Stimulated activated CD4-positive, alpha-beta T cell treated with anti-CD3 and anti-CD28 coated beads, Interleukin-4, amount 100 ng/mL, for 48 hours (primary cell): ENCODE measurements around the gene ZBTB22.
"Not testable (repeated sequence)": the region's sequence is repeated elsewhere in the genome, so short reads cannot be mapped to it uniquely, and the experiment has no call there.

Experiments
- DNase-seq, 2 donors: peaks; one replicate each; pipeline ENCODE4 v3.0.0-alpha.2; 2020; ENCODE audit warnings: low read depth in 2 of 2

Gene ZBTB22

GRCh38 chr6:33301877-33302276 lies 15.7 kb downstream of the ZBTB22 start:
- no peak for DNase-seq

- peak; percentile 87 to 93 for DNase-seq
These were observed 18.2 kb downstream of the ZBTB22 start for GRCh38 chr6:33299237-33299944.

- DNase-seq, result peak; percentile 39 to 45
These were observed 18.7 kb downstream of the ZBTB22 start, which contains the start of gene RGL2 for GRCh38 chr6:33298773-33299236. TSS of gene RGL2 (minus strand) at chr6:33298942. CDS start at chr6:33298610, 332 bp downstream.

DNA sequence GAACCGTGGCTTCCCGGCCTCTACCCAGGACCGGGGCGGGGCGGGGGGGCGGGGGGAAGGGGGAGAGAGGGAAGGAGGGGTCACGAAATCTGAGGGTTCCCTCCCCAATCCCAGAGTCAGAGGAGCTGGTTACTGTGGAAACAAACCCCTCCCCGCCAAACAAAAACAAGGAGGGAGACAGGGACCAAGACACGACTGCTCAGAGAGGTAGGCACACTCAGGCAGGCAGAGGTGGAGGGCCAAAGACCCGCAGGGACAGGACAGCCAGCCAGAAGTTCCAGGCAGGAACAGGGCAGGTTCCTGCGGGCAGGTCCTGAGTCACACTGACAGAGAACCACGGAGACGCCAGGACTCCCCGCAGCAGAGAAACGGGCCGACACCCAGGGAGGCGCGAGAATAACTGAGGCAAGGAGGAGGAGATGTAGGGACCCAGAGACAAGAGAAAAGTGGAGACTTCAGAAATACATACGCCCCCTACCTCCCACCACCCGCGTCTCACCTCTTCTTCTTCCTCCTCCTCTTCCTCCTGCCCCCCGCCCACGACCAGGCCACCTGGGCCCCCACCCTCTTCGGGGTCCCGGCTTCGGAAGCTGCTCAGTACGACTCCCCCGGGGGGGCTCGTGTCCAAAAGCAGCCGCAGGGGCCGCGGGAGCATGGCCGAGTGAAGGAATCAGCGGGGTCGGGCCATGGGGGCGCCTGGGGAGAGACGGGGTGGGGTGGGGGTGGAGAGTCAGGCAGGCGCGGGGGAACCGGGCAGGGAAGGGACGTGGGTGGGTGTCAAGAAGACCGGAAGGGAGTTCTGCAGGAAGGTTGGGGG lies 19.4 kb downstream of the ZBTB22 start:
- DNase-seq, result peak in 1 of 2 donors; percentile 58

GRCh38 chr6:33297406-33297955 lies 20.1 kb downstream of the ZBTB22 start:
- no peak for DNase-seq

GRCh38 chr6:33296797-33297405 lies 20.6 kb downstream of the ZBTB22 start:
- no peak for DNase-seq

DNA sequence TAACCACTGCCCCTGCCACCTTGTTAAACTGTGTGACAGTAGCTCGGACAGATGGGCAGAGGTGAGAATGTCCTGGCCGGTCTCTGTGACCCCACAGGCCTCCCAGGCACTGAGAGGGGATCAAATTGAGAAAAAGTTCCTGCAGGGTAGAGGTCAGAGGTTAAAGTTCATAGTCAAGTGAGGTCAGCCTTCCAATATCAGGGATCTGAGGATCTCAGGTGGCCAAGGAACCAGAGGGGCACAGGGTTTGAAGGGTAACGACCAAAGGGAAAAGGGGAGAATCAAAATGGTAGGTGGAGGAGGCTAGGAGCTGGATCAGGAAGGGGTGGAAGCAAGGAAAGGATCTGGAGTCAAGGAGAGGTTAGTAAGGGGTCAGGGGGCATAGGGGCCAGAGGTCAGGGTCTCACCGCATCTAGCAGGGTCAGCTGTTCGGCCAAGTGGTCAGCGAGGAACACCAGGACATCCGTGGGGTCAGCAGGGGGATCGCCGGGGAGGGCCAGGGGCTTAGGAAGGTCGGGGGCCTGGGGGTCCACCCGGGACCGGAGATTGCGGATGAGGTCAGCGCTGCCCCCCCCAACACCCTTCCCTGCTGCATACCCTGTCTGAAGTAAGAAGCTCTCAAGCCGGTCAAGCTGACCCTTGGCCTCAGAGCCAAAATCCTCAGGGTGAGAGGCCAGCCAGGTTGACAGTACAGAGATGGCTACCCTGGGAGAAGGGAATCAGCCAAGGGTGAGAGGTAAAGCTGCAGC lies 21.7 kb downstream of the ZBTB22 start:
- DNase-seq, result no peak

GRCh38 chr6:33294086-33294823 lies 23.3 kb downstream of the ZBTB22 start:
- no peak for DNase-seq

DNA sequence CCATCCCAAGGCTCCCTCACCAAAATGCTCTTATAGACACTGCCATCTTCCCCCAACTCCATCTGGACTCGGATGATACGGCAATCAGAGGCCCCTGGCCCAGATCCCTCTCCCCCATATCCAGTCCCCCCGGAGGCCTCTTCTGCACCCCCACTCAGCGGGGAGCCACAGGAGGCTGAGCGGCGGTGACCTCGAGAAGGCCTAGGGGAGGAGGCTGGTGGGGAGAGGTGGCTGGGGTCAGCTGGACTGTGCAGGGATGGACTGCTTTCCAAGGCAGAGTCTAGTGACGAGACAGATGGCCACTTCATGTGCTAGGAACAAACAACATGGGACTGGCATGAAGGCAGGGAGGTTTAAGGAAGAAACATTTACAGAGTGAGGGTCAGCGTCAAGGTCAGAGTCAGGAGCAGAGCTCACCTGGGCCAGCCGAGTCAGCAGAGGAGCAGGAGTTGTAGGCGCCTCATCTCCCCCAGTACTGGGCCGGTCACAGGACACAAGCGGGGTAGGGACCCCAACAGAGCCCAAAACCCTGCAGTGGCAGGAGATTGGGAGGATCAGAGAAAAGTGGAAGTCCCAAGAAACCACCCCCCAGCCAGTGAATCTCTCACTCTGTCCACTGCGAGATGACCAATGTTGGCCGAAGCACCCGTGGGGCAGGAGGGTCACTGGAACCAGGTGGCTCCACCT lies 24.4 kb downstream of the ZBTB22 start:
- DNase-seq, result no peak

- no peak for DNase-seq
These were observed 27.1 kb downstream of the ZBTB22 start for GRCh38 chr6:33290459-33290858.

GRCh38 chr6:33289784-33290315 lies 27.7 kb downstream of the ZBTB22 start:
- no peak for DNase-seq

GRCh38 chr6:33288921-33289783 lies 28.4 kb downstream of the ZBTB22 start, which contains the start of the genes PFDN6 and WDR46:
TSS of gene PFDN6 (plus strand) at chr6:33289601. CDS start at chr6:33289857, 256 bp downstream.
TSS of gene WDR46 (minus strand) at chr6:33289239. CDS start at chr6:33289170, 69 bp downstream.
- DNase-seq, result peak; percentile 59 to 79

- no peak for DNase-seq
These were observed 29.2 kb downstream of the ZBTB22 start for GRCh38 chr6:33288141-33288920.

DNA sequence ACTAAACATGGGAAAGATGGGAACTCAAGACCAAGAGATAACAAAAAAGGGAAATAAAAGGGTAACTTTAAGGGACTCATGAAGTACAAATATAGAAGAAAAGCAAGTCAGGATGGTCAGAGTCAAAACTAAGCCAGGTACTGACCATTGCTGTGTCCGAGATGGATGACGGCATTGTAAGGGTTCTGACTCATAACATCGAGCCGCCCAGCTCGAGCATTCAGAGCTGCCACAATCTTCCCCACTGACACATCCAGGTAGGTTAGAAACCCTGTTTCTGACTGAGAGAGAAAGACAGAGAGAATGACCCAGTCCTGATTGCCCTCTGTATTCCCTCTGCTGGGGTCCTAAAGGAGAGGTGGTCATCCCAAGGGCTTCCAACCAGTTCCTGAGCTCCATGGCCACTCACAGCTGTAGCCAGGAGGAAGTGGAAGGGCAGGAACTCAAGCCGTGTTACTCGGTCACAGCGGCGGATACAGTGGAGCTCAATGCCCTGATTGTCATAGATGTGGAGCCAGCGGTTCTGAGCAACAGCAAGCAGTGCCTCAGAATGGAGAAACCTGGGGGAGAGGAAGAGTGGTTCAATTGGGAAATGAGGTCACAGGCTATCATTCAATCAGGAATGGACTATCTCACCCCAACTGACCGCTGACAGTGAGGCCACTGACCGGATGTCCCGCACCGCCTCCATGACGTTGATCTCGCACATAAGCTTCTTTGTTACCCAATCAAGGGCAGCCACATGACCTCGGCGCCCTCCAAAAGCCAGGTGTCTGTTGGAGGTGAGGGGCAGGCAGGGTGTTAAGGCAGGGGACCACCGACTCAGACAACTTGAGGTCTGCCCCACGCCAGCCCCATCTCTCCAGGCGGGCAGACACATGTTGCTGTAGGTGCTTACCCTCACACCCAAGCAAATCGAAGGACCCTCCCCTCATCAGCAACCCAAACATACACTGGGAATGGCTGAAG lies 30.3 kb downstream of the ZBTB22 start:
- no peak for DNase-seq

- not testable (repeated sequence) for DNase-seq
These were observed 32.3 kb downstream of the ZBTB22 start for GRCh38 chr6:33285214-33285613.

DNA sequence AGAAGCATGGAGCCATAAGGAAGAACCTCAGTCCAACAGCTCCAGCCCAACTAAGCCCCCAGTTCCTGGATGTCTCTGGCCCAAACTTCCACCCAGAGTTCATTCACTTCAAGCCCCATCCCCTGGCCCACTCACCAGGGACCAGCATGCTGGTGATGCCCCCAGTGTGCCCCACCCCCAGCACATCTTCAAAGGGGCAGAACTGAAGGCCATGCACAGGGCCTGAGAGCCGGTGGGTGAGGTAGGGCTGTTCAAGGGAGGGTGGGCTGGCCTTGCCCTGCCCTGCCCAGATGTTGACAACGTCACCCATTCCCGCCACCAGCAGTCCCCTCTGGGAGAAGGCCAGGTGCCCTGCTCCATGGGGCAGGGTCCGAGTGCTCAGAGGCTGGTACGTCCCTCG lies 37.0 kb downstream of the ZBTB22 start:
- no peak for DNase-seq
